HG03139 (cell line): Measurements from ENCODE around the gene BICDL2.

Experiments used
- ATAC-seq: cut with Tn5 transposase; IDR thresholded peaks from one replicate; pipeline ENCODE4 v1.9.1; 2021; ENCODE audit not compliant: unreplicated experiment

BICDL2 gene

DNA sequence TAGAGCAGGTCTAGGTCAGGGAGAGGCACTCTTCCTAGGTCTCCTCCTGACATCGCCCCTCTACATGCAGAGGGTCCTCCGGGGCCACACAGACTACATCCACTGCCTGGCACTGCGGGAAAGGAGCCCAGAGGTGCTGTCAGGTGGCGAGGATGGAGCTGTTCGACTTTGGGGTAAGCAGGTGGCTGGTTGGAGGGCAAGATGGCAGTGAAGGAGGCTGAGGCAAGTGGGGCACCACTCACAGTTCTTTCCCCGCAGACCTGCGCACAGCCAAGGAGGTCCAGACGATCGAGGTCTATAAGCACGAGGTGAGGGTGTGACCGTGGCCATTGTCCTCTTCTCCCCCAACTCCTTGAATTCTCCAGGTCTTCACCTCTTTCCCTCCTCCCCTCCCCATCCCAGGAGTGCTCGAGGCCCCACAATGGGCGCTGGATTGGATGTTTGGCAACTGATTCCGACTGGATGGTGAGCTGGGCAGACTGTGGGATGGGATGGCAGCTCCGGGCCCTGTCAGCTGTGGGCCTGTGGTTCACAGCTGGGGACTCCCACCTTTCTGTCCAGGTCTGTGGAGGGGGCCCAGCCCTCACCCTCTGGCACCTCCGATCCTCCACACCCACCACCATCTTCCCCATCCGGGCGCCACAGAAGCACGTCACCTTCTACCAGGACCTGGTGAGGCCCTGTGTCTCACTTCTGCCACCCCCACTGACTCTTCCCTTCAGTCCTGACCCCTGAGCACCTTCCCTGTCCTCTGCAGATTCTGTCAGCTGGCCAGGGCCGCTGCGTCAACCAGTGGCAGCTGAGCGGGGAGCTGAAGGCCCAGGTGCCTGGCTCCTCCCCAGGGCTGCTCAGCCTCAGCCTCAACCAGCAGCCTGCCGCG, 9.9 kb downstream of the BICDL2 start:
- ATAC-seq, result no peak

DNA sequence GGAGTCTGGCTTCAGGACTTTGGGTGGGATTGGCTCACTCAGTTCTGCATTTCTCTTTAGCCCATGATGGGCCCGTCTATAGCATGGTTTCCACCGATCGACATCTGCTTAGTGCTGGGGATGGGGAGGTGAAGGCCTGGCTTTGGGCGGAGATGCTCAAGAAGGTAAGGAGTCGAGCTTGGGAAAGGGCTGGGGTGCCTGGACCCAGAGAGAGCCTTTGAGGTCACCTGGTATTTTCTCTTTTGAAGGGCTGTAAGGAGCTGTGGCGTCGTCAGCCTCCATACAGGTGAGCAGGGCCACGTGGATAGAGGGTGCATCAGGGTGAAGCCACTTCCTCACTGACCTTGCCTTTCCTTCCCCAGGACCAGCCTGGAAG, 10.8 kb downstream of the BICDL2 start:
- ATAC-seq, result no peak

DNA sequence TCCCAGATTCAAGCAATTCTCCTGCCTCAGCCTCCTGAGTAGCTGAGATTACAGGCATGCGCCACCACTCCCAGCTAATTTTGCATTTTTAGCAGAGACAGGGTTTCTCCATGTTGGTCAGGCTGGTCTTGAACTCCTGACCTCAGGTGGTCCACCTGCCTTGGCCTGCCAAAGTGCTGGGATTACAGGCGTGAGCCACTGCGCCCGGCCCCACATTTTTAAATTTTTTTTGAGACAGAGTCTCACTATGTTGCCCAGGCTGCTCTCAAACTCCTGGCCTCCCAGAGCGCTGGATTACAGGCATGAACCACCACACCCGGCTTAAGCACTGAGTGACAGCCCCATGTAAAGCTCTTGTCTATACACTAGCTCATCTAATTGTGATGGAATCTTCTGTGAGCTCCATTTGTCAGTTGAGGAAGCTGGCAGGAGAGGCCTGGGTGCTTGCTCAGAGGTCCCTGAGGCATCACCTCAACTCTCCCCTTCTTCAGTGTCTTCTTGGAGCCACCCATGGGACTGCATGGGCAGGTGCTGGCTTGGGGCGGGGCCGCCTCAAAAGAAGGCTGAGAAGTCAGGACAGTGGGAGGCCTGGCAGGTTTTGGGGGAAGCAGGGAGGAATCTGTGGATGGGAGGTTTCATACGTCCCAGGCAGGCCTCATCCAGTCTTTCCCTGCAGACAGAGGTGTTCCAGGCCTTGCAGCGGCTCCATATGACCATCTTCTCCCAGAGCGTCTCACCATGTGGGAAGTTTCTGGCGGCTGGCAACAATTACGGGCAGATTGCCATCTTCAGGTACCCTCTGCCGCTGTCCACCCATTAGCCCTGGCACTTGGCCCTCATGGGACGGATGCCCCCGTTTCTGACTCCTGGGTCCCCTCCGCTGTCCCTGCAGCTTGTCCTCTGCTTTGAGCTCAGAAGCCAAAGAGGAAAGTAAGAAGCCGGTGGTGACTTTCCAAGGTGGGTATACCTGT, 11.4 kb downstream of the BICDL2 start:
- no peak for ATAC-seq

DNA sequence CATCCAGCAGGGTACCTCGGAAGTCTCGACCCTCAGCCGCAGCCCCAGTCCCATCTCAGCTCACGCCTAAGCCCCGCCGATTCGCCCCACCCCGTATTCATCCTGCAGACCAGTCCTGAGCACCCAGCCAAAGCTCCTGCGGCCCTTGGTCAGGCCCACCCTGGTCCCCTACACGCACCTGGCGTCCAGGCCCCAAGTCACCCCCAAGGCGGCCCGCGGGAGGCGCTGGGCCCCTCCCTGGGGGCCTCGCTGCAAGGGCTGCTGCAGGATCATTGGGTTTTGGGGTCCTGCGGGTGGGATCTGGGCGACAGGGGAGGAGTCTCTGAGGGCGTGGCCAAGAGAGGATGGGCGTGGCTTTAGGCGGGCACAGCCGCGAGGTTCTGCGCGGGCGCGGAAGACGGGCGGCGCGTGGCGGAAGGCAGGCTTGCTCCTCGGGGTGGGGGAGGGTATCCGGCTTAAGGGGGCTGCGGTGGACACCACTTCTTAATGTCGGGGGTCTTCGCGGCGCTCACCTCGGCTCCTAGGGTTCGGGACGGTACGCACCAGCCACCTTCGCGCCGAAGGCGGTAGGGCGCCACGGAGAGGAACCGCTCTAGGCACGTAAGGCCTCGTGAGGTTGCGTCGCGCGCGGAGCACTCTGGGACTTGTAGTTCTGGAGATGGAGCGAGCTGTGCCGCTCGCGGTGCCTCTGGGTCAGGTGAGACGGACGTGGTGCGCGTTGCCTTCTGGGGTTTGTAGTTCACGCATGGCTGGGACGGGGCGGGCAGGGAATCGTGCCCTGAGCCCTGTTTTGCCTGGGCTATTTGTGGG, 12.9 kb downstream of the BICDL2 start, which contains the start of the genes HCFC1R1 and THOC6:
TSS of gene HCFC1R1 (minus strand) at position 274 of the 810 bp plus-strand sequence. CDS start at position 273, 1 bp downstream.
TSS of gene THOC6 (plus strand) at position 367 of the 810 bp plus-strand sequence. CDS start at position 659, 292 bp downstream.
- ATAC-seq, result peak; percentile 64

DNA sequence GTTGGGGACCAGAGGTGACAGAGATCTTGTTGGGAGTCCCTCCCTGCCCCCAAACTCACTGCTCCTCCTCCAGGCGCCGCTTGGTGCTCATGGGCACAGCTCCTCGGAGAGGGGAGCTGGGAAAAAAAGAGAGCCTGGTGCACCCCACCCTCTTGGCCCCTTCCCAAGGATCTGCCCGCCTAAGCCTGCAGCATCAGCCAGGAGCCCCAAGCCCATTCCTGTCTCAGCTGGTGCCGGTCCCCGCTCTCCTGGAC, 13.4 kb downstream of the BICDL2 start:
- ATAC-seq, result no peak

DNA sequence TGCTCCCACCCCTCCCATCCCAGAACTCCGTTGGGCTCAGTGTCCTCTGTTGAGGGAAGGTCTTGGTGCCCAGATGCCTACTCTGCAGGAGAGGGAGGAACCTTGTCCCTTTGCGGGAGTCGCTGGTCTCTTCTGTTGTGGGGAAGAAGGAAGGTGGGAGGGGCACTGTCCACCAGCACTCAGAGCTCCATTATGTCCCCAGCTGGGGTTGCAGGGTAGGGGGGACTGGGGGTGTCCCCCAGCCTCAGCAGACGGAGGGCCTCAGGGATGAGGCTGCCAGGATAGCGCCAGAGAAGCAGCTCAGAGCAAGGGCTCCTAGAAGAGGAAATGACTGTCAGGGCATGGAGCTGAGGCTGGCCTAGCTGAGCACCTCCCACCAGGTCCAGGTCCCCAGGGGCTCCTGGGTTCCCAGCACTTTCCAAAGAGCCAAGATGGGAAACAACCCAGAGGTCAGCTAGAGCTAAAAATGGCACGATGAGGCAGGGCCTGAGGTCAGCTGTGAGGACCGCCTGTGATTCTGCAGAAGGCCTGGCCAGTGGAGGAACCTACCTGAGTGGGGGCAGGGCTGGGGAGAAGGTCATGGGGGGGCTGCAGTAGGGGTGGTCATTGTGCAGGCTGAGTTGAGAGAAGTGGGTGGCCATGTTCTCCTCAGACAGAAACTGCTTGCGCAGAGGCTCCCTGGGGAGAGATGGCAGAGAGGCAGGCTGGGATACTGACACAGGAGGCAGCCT, 13.9 kb downstream of the BICDL2 start:
- no peak for ATAC-seq

DNA sequence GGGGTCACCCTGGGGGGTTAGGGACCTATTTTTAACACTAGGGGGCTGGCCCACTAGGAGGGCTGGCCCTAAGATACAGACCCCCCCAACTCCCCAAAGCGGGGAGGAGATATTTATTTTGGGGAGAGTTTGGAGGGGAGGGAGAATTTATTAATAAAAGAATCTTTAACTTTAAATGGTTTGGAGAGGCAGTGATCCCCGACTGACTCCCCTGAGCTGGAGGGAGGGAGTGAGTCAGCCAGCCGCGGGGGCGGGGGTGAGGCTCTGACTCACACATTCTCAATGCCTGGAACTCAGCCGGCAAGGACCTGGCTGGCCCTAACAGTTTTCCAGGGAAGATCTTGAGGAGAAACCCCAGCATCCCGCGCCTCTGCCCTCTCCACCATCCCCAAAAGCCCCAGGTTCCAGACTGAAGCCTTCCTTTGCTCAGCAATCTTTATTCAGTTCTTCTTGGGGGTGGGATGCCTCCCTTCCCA, 14.5 kb downstream of the BICDL2 start:
- ATAC-seq, result no peak

DNA sequence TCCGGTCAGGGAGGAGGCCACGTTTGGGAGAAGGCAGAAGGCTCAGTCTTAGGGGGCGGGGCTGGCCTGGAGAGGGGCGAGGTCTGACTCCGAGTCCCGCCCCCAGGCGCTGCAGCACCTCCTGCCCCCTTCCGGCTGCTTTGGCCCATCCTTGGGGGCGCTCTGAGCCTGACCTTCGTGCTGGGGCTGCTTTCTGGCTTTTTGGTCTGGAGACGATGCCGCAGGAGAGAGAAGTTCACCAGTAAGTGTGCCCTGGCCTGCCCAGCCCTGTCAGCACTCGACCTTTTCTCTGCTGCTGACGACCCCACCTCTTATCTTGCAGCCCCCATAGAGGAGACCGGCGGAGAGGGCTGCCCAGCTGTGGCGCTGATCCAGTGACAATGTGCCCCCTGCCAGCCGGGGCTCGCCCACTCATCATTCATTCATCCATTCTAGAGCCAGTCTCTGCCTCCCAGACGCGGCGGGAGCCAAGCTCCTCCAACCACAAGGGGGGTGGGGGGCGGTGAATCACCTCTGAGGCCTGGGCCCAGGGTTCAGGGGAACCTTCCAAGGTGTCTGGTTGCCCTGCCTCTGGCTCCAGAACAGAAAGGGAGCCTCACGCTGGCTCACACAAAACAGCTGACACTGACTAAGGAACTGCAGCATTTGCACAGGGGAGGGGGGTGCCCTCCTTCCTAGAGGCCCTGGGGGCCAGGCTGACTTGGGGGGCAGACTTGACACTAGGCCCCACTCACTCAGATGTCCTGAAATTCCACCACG, 15.1 kb downstream of the BICDL2 start:
- no peak for ATAC-seq

DNA sequence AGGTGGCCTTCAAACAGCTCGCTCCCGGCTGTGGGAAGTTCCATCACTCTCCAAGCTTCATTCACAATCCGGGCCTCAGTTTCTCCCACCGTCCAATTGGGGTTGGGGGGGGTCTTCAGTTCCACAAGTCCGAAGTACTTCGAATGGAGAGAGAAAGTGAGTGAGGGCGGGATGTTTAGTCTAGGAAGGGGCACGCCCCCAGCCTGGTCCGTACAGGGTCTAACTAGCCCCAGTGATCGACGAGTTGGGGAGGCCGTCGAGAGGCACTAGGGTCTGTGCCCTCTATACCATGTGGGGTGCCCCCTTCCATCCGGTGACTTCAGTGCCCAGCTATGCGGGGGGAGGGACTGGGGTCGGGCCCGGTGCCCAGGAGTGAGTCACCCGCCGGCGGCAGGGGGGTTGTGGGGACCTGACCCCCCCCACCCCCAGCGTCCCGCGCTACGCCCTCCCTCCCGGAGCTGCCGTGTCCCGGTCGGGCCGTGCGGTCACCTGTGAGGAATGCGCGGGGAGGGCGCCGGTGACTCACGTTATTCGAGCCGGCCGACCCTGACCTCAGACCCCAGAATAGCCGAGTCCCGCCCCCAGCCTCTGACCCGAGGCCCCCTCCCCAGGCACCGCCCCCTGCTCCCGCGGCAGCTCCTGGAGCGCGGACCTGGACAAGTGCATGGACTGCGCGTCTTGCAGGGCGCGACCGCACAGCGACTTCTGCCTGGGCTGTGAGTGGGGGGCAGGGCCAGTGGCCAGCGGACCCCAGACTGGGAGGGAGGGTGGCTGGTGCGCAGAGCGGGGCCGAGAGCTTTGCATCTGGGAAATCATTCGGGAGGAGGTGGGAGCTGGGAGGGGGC, 15.9 kb downstream of the BICDL2 start:
- ATAC-seq, result no peak

DNA sequence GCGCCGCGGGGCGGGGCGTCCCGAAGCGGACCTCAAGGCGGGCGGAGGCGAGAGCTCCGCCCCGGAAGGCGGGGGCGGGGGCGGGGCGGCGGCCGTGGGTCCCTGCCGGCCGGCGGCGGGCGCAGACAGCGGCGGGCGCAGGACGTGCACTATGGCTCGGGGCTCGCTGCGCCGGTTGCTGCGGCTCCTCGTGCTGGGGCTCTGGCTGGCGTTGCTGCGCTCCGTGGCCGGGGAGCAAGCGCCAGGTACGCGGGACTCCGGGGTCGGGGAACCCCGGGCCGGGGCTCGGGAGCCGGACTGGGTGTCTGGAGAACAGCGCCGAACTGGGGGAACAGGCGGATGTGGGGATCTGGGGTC, 16.5 kb downstream of the BICDL2 start, which contains the start of gene TNFRSF12A:
TSS of gene TNFRSF12A (plus strand) at position 122 of the 357 bp plus-strand sequence. CDS start at position 152, 30 bp downstream.
- ATAC-seq, result no peak

DNA sequence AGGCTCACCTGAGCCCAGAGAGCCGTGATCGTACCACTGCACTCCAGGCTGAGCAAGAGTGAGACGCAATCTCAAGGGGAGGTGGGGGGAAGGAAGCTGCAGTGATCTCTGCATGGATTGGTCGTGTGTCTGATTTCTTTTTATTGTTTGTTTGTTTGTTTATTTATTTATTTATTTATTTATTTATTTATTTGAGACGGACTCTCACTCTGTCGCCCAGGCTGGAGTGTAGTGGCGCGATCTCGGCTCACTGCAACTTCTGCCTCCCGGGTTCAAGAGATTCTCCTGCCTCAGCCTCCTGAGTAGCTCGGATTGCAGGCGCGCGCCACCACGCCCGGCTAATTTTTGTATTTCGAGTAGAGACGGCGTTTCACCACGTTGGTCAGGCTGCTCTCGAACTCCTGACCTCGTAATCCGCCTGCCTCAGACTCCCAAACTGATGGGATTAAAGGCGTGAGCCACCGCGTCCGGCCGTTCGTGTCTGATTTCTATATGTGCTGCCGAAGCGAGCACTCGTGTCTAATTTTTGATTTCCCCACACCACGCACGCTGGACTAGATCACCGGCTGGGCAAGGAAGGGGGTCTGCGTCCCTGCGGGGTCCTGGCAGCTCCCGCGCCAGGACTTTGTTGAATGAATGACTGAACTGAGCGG, 17.0 kb downstream of the BICDL2 start:
- ATAC-seq, result no peak

DNA sequence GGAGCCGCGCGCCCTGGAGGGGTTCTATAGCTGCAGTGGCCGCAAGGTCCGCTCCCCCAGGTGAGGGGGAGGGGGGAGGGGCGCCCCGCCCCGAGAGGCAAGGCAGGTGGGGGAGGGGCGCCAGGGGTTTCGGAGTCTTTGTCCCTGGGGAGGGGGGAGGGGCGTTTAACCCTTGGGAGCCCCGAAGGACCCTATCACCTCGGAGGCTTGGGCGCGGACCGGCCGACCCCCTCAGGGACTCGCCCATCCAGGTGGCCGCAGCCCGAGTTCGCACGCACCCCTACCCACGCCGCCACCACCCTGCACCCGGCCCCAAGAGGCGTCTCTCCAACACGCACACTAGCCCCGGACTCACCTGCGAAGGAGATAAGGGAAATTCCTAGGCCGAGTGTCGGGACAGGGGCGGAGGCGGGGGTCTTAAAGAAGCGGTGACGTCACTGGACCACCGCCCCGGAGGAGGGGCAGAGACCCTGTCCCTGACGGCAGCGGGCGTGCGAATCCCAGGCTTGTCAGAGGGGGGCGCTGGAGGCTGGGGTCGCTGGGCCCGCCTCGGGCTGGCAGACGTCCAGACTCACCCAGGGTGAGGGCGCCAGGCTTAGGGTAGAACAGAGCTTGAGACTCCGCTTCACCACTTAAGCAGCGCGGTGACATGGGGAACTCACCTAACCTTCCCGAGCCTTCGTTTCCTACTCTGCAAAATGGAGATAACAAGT, 18.8 kb downstream of the BICDL2 start, which contains the start of gene CLDN6:
TSS of gene CLDN6 (minus strand) at position 390 of the 713 bp plus-strand sequence. CDS start 2,162 bp downstream, outside the sequence.
- ATAC-seq, result no peak

DNA sequence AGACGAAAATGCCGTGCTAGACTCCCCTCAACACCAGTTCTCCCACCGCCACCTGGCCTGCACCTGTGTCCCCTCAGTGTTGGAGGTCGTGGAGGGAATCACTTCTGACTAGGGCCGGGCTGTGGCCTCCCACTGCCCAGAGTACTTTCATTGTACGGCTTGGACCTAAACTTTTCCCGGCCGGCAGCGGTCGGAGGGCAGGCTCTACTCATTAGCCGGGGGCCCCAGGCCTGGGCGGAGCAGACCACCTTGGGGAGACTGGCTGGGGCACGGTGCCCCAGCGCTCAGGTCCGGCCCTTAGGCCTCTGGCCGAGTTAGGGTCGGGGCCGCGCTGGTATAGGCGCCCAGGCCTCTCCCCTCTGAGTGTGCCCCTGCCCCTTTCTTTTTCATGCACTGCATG, 19.4 kb downstream of the BICDL2 start:
- ATAC-seq, result no peak

DNA sequence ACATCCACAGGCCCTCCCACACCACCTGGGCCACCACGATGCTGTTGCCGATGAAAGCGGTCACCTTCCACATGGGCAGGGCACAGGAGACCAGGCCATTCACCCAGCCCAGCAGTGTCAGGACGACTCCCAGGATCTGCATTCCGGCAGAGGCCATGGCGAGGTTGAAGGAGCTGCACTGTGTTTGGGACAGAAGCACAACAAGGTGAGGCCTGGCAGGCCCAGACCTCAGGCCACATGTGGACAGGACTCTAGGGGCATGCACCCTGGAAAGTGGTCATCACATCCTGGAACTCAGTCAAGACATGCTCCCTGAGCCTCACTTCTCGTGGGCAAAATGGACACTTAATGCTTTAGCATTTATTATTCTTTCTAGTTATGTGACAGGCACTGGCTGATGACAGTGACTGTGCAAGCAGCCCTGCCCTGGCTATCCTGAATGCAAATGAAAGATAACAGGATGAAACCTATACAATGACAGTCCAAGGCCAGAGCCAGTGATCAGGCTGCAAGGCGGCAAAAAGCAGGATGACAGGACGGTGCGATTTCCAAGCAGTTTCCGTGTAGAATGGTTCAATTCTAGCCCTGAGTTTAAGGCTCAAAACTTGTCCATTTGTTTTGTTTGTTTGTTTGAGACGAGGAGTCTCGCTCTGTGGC, 20.8 kb downstream of the BICDL2 start:
- no peak for ATAC-seq

DNA sequence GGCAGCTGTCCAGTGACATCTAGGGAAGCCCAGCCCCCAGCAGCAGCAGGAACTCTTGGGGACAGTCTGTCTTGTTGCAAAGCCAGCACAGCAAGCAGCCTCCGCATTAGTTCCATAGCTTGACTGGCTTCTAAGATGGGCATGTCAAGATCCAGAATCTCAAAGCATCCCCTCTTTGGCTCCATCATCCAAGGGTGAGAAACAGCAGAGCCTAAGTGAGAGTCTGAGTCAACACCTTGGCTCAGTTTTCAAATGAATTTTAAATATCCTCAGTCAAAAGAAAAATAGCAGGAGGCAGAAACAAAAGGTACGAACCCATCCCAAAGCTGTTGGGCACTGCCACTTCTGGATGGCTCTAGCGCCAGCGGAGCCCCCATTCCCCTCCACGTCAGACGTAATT, 21.8 kb downstream of the BICDL2 start:
- no peak for ATAC-seq

DNA sequence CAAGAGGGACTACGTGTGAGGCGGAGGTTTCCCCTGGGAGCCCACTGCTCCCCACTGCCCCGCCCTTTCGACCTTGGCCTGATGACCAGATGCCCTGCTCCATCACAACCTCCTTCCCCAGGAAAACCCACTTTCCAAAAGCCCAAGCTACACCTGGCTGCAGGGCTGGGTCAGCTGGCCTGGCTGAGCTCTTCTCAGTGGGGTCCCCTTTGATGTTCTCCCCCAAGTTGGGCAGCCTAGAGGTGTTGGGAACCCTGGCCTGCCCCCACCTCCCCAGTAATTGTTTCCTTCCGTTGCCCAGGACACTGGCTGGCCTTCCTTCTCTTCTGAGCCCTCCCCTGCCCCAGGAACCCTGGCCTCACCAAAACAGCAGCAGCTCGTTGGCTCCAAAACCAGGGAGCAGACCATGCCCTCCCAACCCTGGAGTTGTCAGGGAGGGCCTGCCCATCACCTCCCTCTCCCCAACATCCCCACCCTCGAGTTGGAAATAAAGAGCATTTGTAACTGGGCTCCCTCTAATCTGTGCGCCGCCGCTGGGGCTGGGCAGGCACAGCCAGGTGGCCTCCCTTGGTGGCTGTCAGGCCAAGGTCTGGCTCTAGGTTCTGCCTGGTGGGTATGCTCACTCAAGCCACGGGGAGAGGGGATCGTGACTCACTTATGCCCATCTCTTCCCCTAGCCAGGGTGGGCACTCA, 22.6 kb downstream of the BICDL2 start:
- ATAC-seq, result no peak
